B cell (primary cell): ENCODE data around the gene MLH3. TPM values are rescaled to one million over a fixed set of nuclear protein-coding genes. Genes with fewer than 3 reads are reported as not detected.

Experiments
- polyA plus RNA-seq: library from polyadenylated mRNA; depleted of rRNA; stranded (reverse); fragments of >200 nt; gene quantifications from 2 replicates; pipeline ENCODE4 v1.2.3, GENCODE V29; 2012
- small RNA-seq: library from RNA; depleted of rRNA; stranded (forward); fragments of <200 nt; gene quantifications from one replicate; pipeline ENCODE3, GENCODE V24; 2012; ENCODE audit warnings: low replicate concordance, low read depth; ENCODE audit not compliant: insufficient read length
- total RNA-seq, 2 donors: library from RNA; stranded (reverse); fragments of 120-200 nt in 1 of 2; gene quantifications; 1 replicate in 1 of 2; 2 replicates in 1 of 2; pipeline versions ENCODE4 v1.2.3 to v1.2.4, GENCODE V29; 2013 to 2022

Gene MLH3
- total and polyA plus RNA-seq, 2 donors (not counting 1 experiment from before 2014, with no cell fraction given) = 6.7 to 19.9 TPM

Small RNAs within 50 kb of the gene (small RNA-seq; reads per million reads assigned to genes)
- gene RNU6-689P = not detected

Other genes starting within 250 kb of the MLH3 start
- 0.07 TPM in 1 of 2 replicates, not detected in the other for gene PROX2, start 175.3 kb downstream of the MLH3 start, total RNA-seq
- gene PROX2, start 175.3 kb downstream of the MLH3 start, polyA plus RNA-seq = 0.03 and 0.04 TPM in 2 replicates
- 89.5 and 100 TPM in 2 replicates for gene DLST, start 169.6 kb downstream of the MLH3 start, total RNA-seq
- 73.1 and 104 TPM in 2 replicates for gene DLST, start 169.6 kb downstream of the MLH3 start, polyA plus RNA-seq
- gene RPS6KL1, start 128.2 kb downstream of the MLH3 start, total RNA-seq = 3.4 TPM in 2 replicates
- 0.52 and 4.4 TPM in 2 replicates for gene RPS6KL1, start 128.2 kb downstream of the MLH3 start, polyA plus RNA-seq
- gene PGF, start 95.9 kb downstream of the MLH3 start, total RNA-seq = 0.44 and 0.47 TPM in 2 replicates
- 0.07 TPM in 1 of 2 replicates, not detected in the other for gene PGF, start 95.9 kb downstream of the MLH3 start, polyA plus RNA-seq
- 25.5 and 31.1 TPM in 2 replicates for gene EIF2B2, start 48.5 kb downstream of the MLH3 start, total RNA-seq
- gene EIF2B2, start 48.5 kb downstream of the MLH3 start, polyA plus RNA-seq = 14.1 and 27.6 TPM in 2 replicates
- gene ACYP1, start 12.6 kb upstream of the MLH3 start, total RNA-seq = 34.1 and 46.7 TPM in 2 replicates
- 38.3 and 41.4 TPM in 2 replicates for gene ACYP1, start 12.6 kb upstream of the MLH3 start, polyA plus RNA-seq
- 0.46 and 0.59 TPM in 2 replicates for gene ZC2HC1C, start 18.2 kb upstream of the MLH3 start, total RNA-seq
- gene ZC2HC1C, start 18.2 kb upstream of the MLH3 start, polyA plus RNA-seq = 0.21 TPM in 1 of 2 replicates, not detected in the other
- gene NEK9, start 75.6 kb upstream of the MLH3 start, total RNA-seq = 110 and 116 TPM in 2 replicates
- 35.1 and 41.2 TPM in 2 replicates for gene NEK9, start 75.6 kb upstream of the MLH3 start, polyA plus RNA-seq
- 111 and 119 TPM in 2 replicates for gene TMED10, start 125.1 kb upstream of the MLH3 start, total RNA-seq
- 72.0 and 76.4 TPM in 2 replicates for gene TMED10, start 125.1 kb upstream of the MLH3 start, polyA plus RNA-seq
- gene FOS, start 227.4 kb upstream of the MLH3 start, total RNA-seq = 103 and 104 TPM in 2 replicates
- gene FOS, start 227.4 kb upstream of the MLH3 start, polyA plus RNA-seq = 3,255 and 4,077 TPM in 2 replicates